ENCODE results near the gene BARX1.
A peak's percentile ranks its signal among the peaks of the same experiment; 100 is the strongest.
"Not testable (repeated sequence)": the region's sequence is repeated elsewhere in the genome, so short reads cannot be mapped to it uniquely, and the experiment has no call there.

The BARX1 gene

GRCh38 chr9:93952784-93953495 lies 2.2 kb downstream of the BARX1 start:
- DNase-seq, result no peak

- DNase-seq, result no peak
These were observed 2.9 kb downstream of the BARX1 start for GRCh38 chr9:93952119-93952783.

- no peak for DNase-seq
These were observed 3.5 kb downstream of the BARX1 start for GRCh38 chr9:93951655-93952118.

GRCh38 chr9:93950619-93951601 lies 4.2 kb downstream of the BARX1 start:
- DNase-seq, result peak in 1 of 56 donors; percentile 2

- DNase-seq, result no peak
These were observed 5.3 kb downstream of the BARX1 start for GRCh38 chr9:93949694-93950449.

GRCh38 chr9:93949073-93949693 lies 6.0 kb downstream of the BARX1 start:
- DNase-seq, result no peak

- no peak for DNase-seq
These were observed 6.6 kb downstream of the BARX1 start for GRCh38 chr9:93948441-93949072.

GRCh38 chr9:93947409-93948070 lies 7.6 kb downstream of the BARX1 start:
- no peak for DNase-seq

- no peak for DNase-seq
These were observed 8.8 kb downstream of the BARX1 start for GRCh38 chr9:93946338-93946712.

- no peak for DNase-seq
These were observed 9.5 kb downstream of the BARX1 start for GRCh38 chr9:93945400-93946337.

- DNase-seq, result no peak
These were observed 11.1 kb downstream of the BARX1 start for GRCh38 chr9:93944011-93944410.

GRCh38 chr9:93942161-93942560 lies 13.0 kb downstream of the BARX1 start:
- no peak for DNase-seq

GRCh38 chr9:93941493-93941892 lies 13.7 kb downstream of the BARX1 start:
- no peak for DNase-seq

GRCh38 chr9:93940951-93941350 lies 14.2 kb downstream of the BARX1 start:
- DNase-seq, result no peak

GRCh38 chr9:93939589-93939988 lies 15.6 kb downstream of the BARX1 start:
- DNase-seq, result not testable (repeated sequence)

GRCh38 chr9:93937193-93937592 lies 18.0 kb downstream of the BARX1 start:
- DNase-seq, result no peak

- no peak for DNase-seq
These were observed 23.2 kb downstream of the BARX1 start for GRCh38 chr9:93931905-93932304.

- no peak for DNase-seq
These were observed 25.1 kb downstream of the BARX1 start for GRCh38 chr9:93930070-93930469.

Data from nucleus accumbens (tissue), 56 donors.